Type B pancreatic cell (in vitro differentiated cells): Measurements from ENCODE around the gene TCP1. TPM values are rescaled to one million over a fixed set of nuclear protein-coding genes. Genes with fewer than 3 reads are reported as not detected.
"Not testable (repeated sequence)": the region's sequence is repeated elsewhere in the genome, so short reads cannot be mapped to it uniquely, and the experiment has no call there.

Experiments used
- DNase-seq: peaks from one replicate; pipeline ENCODE4 v3.0.0; 2021; ENCODE audit warnings: mixed read lengths; ENCODE audit not compliant: unreplicated experiment; ENCODE audit errors: extremely low spot score
- H3K27ac Mint-ChIP-seq: 2 replicates; pipeline ENCODE4 v1.8.0; 2021; ENCODE audit warnings: mild to moderate bottlenecking, mixed read lengths
- H3K27me3 Mint-ChIP-seq: 2 replicates; pipeline ENCODE4 v1.8.0; 2021; ENCODE audit warnings: mixed read lengths
- H3K36me3 Mint-ChIP-seq: 2 replicates; pipeline ENCODE4 v1.8.0; 2021; ENCODE audit warnings: mixed read lengths
- H3K4me1 Mint-ChIP-seq: one replicate; pipeline ENCODE4 v1.8.0; 2021; ENCODE audit warnings: mixed read lengths; ENCODE audit not compliant: unreplicated experiment
- H3K4me3 Mint-ChIP-seq: 2 replicates; pipeline ENCODE4 v1.8.0; 2021; ENCODE audit warnings: mild to moderate bottlenecking, mixed read lengths
- H3K9me3 Mint-ChIP-seq: 2 replicates; pipeline ENCODE4 v1.8.0; 2021; ENCODE audit warnings: mixed read lengths
- total RNA-seq: library from RNA; stranded (reverse); gene quantifications from 2 replicates; pipeline ENCODE4 v1.2.1, GENCODE V29; 2021; ENCODE audit warnings: low replicate concordance
- TF ChIP-seq, protein P1 (sequence below): fragments of 200-600 bp; sonication (generic); conservative IDR thresholded peaks from 2 replicates; pipeline ENCODE4 v1.5.0; 2021; ENCODE audit warnings: antibody characterized with exemption, mild to moderate bottlenecking

TCP1 gene
- total RNA-seq, 1 donor from 2014 or later = 235 TPM

DNA sequence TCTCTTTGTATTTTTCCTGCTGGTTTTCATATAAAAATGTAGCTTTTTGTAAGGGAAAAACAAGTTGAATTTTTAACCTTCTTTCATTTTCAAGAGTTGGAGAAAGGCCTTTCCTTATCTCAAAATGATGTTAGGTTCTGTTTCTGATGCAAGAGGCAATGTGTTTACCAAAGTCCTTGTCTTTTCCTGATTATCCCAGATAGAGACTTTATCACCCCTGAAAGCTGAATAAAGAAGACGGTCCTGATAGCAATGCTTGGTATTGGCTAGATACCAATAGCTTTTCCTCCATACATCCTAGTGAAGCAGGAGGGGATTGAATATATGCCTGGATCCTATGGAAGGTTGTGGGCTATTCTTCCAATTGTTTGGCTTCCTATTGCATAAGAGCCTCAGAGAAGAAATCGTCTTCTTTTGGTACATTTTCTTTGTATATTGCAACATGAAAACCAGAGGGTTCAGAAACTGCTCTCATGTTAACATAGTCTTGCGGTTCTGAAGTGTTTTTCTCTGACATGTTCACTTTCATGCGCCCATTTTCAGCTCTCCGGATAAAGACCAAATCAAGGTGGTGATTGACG lies 16.1 kb upstream of the TCP1 start:
- Mint-ChIP-seq H3K36me3 (no peaks in the 10 kb centered on the region), H3K4me3 (no peak overlapping the region), H3K27ac (peak overlapping the region; percentile 56), H3K4me1 (no peaks in the 10 kb centered on the region), H3K9me3 (no peaks in the 10 kb centered on the region), H3K27me3 (no peaks in the 10 kb centered on the region)
- TF ChIP-seq, protein P1, sequence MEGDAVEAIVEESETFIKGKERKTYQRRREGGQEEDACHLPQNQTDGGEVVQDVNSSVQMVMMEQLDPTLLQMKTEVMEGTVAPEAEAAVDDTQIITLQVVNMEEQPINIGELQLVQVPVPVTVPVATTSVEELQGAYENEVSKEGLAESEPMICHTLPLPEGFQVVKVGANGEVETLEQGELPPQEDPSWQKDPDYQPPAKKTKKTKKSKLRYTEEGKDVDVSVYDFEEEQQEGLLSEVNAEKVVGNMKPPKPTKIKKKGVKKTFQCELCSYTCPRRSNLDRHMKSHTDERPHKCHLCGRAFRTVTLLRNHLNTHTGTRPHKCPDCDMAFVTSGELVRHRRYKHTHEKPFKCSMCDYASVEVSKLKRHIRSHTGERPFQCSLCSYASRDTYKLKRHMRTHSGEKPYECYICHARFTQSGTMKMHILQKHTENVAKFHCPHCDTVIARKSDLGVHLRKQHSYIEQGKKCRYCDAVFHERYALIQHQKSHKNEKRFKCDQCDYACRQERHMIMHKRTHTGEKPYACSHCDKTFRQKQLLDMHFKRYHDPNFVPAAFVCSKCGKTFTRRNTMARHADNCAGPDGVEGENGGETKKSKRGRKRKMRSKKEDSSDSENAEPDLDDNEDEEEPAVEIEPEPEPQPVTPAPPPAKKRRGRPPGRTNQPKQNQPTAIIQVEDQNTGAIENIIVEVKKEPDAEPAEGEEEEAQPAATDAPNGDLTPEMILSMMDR = no peak
- DNase-seq = no peak

DNA sequence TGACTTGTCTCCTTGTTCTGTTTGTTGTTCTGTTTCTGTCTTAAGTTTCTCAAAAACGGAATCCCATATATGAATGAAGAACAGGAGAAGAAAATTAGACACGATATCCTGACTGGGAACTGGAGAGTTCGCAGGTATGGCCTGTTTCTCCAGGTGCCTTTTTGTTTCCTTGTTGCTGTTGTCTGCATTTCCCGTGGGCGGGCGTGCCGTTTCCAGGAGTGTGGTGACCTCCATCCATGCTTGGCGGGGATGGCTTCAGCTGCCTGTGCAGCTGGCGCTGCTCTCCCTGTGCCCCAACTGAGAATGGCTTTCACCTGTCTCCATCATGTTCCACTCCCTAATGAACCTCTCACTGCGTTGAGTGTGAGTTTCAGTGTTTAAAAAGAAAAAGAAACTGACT lies 15.1 kb upstream of the TCP1 start:
- Mint-ChIP-seq H3K27ac (no peak overlapping the region), H3K36me3 (no peaks in the 10 kb centered on the region), H3K4me1 (no peaks in the 10 kb centered on the region), H3K27me3 (no peaks in the 10 kb centered on the region), H3K9me3 (no peaks in the 10 kb centered on the region), H3K4me3 (no peak overlapping the region)
- TF ChIP-seq, protein P1 = no peak
- no peak for DNase-seq

DNA sequence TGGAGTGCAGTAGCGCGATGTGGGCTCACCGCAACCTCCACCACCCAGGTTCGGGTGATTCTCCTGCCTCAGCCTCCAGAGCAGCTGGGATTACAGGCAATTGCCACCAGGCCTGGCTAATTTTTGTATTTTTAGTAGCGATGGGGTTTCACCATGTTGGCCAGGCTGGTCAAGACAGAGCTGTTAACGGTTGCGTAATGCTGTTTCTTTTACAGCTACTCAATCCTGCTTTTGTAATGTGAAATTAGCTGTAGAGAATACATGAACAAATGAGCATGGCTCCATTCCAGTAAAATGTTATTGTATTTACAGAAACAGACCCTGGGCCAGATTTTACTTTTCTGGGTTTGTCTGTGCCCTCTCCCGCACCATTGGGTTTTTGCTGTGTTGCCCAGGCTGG lies 12.5 kb upstream of the TCP1 start:
- no peak overlapping the region for H3K27ac Mint-ChIP-seq
- no peaks in the 10 kb centered on the region for H3K9me3 Mint-ChIP-seq
- H3K27me3 Mint-ChIP-seq = no peaks in the 10 kb centered on the region
- peaks cover 15% of the 10 kb centered on the region for H3K36me3 Mint-ChIP-seq
- TF ChIP-seq, protein P1 = no peak
- DNase-seq = no peak
- no peaks in the 10 kb centered on the region for H3K4me1 Mint-ChIP-seq
- H3K4me3 Mint-ChIP-seq = no peak overlapping the region

DNA sequence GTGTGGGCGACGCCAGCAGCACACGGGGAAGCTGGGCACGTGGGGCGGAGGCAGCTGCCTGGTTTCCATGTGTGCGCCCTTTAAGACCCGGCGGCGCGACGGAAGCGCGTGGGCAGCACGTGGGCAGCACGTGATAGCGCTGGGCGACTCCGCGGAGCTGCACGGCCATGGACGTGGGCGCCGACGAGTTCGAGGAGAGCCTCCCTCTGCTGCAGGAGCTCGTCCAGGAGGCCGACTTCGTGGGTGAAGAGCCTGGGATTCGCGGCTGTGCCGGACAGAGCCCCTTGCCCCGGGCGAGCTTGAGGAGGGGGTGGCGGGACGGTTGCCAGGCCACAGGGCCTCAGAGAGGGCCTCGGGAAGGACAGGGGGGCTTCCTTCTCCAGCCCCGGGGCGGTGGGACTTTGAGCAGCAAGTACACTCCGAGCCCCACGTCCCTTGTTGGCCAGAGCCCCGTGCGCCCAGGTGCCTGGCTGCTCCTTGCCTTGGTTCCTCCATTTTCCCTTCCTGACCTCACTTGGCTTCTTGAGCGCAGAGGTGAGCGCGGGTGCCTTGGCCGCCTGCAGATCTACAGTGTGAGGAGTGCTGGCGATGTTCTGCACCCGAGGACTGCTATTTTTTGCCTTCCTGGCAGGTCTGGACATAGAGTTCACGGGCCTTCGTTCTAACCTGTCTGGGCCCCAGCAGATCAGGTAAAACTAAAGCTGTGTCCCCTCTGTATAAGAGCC lies 10.9 kb upstream of the TCP1 start, which contains the start of gene PNLDC1:
Gene PNLDC1 (plus strand): TSS at position 136 of the 725 bp plus-strand sequence. CDS start 32 bp downstream, at position 168.
- DNase-seq = no peak
- peaks cover 16% of the 10 kb centered on the region for H3K36me3 Mint-ChIP-seq
- H3K27me3 Mint-ChIP-seq = no peaks in the 10 kb centered on the region
- no peak within 1 kb of the TSS for H3K27ac Mint-ChIP-seq
- H3K9me3 Mint-ChIP-seq = no peaks in the 10 kb centered on the region
- H3K4me3 Mint-ChIP-seq = no peak within 1 kb of the TSS
- TF ChIP-seq, protein P1 = no peak
- H3K4me1 Mint-ChIP-seq = no peaks in the 10 kb centered on the region

DNA sequence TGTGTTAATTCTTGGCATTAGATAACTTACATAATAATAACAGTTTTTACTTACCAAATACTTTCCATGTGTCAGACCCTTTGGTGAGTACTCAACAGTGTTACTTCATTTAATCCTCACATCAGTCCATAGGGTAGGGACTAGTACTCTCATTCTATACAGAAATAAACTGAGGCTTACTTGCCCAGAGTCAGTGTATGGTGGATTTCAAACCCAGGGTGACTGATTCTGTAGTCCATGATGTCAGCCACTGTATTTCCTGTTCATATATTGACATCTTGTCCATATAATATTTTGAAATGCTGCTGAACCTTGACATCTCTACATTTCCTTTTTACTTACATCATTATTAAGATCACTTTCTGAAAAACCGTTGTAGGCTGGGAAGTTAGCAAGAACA lies 8.2 kb upstream of the TCP1 start:
- Mint-ChIP-seq H3K9me3 (no peaks in the 10 kb centered on the region), H3K27me3 (no peaks in the 10 kb centered on the region), H3K36me3 (peaks cover 16% of the 10 kb centered on the region), H3K4me3 (no peak overlapping the region), H3K4me1 (no peaks in the 10 kb centered on the region), H3K27ac (no peak overlapping the region)
- TF ChIP-seq, protein P1 = no peak
- no peak for DNase-seq

DNA sequence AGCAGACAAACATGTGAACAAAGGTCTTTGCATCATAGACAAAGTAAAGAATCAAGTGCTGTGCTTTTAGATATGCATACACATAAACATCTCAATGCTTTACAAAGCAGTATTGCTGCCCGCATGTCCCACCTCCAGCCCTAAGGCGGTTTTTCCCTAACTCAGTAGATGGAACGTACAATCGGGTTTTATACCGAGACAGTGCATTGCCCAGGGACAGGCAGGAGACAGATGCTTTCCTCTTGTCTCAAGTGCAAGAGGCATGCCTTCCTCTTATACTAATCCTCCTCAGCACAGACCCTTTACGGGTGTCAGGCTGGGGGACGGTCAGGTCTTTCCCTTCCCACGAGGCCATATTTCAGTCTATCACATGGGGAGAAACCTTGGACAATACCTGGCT lies 5.6 kb upstream of the TCP1 start:
- Mint-ChIP-seq H3K36me3 (peaks cover 25% of the 10 kb centered on the region), H3K27ac (peak overlapping the region; percentile 42)

More for the DNA sequence above, 5.6 kb upstream of the TCP1 start:
- H3K9me3 Mint-ChIP-seq, H3K27me3 Mint-ChIP-seq, DNase-seq, H3K4me3 Mint-ChIP-seq: not testable (repeated sequence)
- H3K4me1 Mint-ChIP-seq = peaks cover 12% of the 10 kb centered on the region
